ENCODE data around the gene RBCK1.

DNA sequence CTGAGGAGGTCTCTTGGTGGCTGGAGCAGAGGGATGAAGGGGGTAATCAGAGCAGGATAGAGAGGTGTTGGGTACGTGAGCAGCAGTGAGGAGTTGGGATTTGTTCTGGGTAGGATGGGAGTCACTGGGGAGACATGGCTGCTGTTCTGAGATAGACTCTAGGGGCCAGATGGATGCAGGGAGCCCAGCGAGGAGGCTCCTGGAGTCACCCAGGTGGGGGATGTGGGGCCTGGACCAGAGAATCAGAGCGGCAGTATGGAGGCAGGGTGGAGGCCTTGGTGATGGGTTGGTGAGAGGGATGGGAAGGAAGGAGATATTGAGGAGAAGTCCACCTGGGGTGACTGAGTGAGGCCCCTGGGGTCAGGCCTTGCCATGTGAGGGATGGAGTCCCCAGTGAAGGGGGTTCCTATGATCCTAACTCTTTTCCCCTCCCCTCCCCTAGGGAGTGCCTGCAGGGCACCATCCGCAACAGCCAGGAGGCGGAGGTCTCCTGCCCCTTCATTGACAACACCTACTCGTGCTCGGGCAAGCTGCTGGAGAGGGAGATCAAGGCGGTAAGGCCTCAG, 13.7 kb downstream of the RBCK1 start:
- TF ChIP-seq POLR2AphosphoS5 (IDR thresholded peaks at IDR 0.05) = no peak
- no peak for TF ChIP-seq EP300 (IDR thresholded peaks at IDR 0.05)

All from stomach (tissue), 4 donors.